Mesendoderm (in vitro differentiated cells): Measurements from ENCODE around the gene PDXDC1.

Source experiments
- DNase-seq: peaks from one replicate; pipeline ENCODE4 v3.0.0; 2013
- H2AK5ac ChIP-seq: 2 replicates; pipeline ENCODE4 v1.6.1; 2013; ENCODE audit warnings: low read length, inconsistent platforms
- H2BK120ac ChIP-seq: 2 replicates; pipeline ENCODE4 v1.6.1; 2013; ENCODE audit warnings: low read depth, mild to moderate bottlenecking, low read length, moderate library complexity, mixed read lengths
- H2BK15ac ChIP-seq: replicated peaks from 2 replicates; pipeline ENCODE4 v1.6.1; 2013; ENCODE audit warnings: low read depth, mild to moderate bottlenecking, moderate library complexity
- H2BK5ac ChIP-seq: 2 replicates; pipeline ENCODE4 v1.6.1; 2013; ENCODE audit warnings: low read length, inconsistent platforms
- H3K18ac ChIP-seq: 2 replicates; pipeline ENCODE4 v1.6.1; 2013; ENCODE audit warnings: mild to moderate bottlenecking, low read length, mixed read lengths
- H3K23ac ChIP-seq: one replicate; pipeline ENCODE4 v1.6.1; 2013; ENCODE audit warnings: low read length
- H3K27ac ChIP-seq: 2 replicates; pipeline ENCODE4 v1.5.1; 2013; ENCODE audit warnings: low read depth, mild to moderate bottlenecking, inconsistent platforms, low read length, moderate library complexity
- H3K27me3 ChIP-seq: 2 replicates; pipeline ENCODE4 v1.6.1; 2013; ENCODE audit warnings: low read length, control low read depth, mild to moderate bottlenecking, inconsistent platforms; ENCODE audit not compliant: insufficient read depth, poor library complexity
- H3K36me3 ChIP-seq: 2 replicates; pipeline ENCODE4 v1.6.1; 2013; ENCODE audit warnings: low read length, inconsistent platforms; ENCODE audit not compliant: control insufficient read depth, insufficient read depth
- H3K4ac ChIP-seq: one replicate; pipeline ENCODE4 v1.6.1; 2013; ENCODE audit warnings: low read depth, mild to moderate bottlenecking, low read length, moderate library complexity
- H3K4me1 ChIP-seq: 2 replicates; pipeline ENCODE4 v1.6.1; 2013; ENCODE audit warnings: low read depth, low read length, inconsistent platforms; ENCODE audit not compliant: control insufficient read depth
- H3K4me2 ChIP-seq: 2 replicates; pipeline ENCODE4 v1.6.1; 2013; ENCODE audit warnings: low read length
- H3K4me3 ChIP-seq: 2 replicates; pipeline ENCODE4 v1.5.1; 2013; ENCODE audit warnings: mild to moderate bottlenecking, low read length
- H3K56ac ChIP-seq: one replicate; pipeline ENCODE4 v1.6.1; 2013; ENCODE audit warnings: low read length
- H3K79me1 ChIP-seq: 2 replicates; pipeline ENCODE4 v1.6.1; 2013; ENCODE audit warnings: low read length, inconsistent platforms
- H3K79me2 ChIP-seq: 2 replicates; pipeline ENCODE4 v1.6.1; 2013; ENCODE audit warnings: mild to moderate bottlenecking, low read length; ENCODE audit not compliant: control insufficient read depth, insufficient read depth
- H3K9ac ChIP-seq: 2 replicates; pipeline ENCODE4 v1.6.1; 2013; ENCODE audit warnings: low read length, inconsistent platforms
- H4K5ac ChIP-seq: one replicate; pipeline ENCODE4 v1.6.1; 2013; ENCODE audit warnings: low read length
- H4K8ac ChIP-seq: one replicate; pipeline ENCODE4 v1.6.1; 2013; ENCODE audit warnings: low read depth, mild to moderate bottlenecking, control low read depth, low read length, moderate library complexity
- WGBS: extraction: QIAGEN DNeasy Blood & Tissue Kit; methylation state at CpG from one replicate; pipeline ENCODE4 v1.1.7; 2013; ENCODE audit warnings: low lambda C conversion rate, missing lambda C conversion rate; ENCODE audit not compliant: insufficient coverage; ENCODE audit errors: extremely low coverage; 5-methylcytosine and 5-hydroxymethylcytosine counted together

PDXDC1 gene

DNA sequence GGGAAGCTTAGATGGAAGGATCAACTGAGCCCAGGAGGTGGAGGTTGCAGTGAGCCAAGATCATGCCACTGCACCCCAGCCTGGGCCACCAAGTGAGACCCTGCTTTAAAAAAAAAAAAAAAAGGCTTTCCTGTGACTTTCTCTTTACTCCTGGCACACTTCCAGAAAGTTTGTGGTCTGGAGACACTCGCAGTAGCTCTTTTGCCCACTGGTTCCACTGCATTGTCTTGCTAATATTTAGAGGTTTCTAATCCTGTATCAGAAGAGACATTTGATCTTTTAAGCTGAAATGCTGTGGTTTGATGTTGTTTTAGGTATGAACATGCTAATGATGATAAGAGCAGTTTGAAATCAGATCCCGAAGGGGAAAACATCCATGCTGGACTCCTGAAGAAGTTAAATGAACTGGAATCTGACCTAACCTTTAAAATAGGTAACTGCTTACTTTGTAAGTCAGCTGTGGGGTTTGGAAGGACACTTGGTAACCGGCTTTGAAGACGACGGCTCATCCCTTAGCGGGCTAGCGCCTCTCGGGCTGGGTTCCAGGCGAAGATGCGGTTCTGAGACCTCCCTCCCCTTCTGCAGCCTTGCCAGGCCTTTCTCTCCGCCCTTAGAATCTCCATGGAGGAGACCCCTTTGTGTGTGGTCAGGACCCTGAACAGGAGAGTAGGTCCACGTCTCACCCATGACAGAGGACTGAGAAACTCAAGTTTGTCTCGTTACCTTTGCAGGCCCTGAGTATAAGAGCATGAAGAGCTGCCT lies 57.9 kb downstream of the PDXDC1 start:
- peaks cover 17% of the 10 kb centered on the region for H3K36me3 ChIP-seq

DNA sequence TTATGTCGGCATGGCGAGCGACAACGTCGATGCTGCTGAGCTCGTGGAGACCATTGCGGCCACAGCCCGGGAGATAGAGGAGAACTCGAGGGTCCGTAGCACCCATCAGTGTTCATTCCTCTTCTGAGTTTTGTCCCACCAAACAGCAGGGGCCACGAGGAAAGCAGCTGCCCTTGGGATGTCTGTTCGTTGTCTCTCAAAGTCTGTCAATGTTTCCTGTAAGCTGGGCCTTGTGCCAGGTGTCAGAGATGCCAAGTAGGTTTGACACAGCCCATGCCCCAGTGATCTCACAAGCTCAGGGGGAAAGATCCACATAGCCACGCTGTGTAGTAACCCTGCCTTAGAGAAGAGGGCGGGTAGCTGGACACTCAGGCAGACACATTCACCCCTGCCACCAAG lies 58.5 kb downstream of the PDXDC1 start:
- H2AK5ac ChIP-seq: no peak overlapping the region
- H4K5ac ChIP-seq: no peak overlapping the region
- no peaks in the 10 kb centered on the region for H3K79me1 ChIP-seq
- no peaks in the 10 kb centered on the region for H3K27me3 ChIP-seq
- DNase-seq: no peak
- H4K8ac ChIP-seq: no peak overlapping the region
- H3K27ac ChIP-seq: no peak overlapping the region
- H3K4me3 ChIP-seq: no peak overlapping the region
- H3K18ac ChIP-seq: no peak overlapping the region
- H3K56ac ChIP-seq: no peak overlapping the region
- H3K23ac ChIP-seq: no peak overlapping the region
- H3K4ac ChIP-seq: no peak overlapping the region
- H3K79me2 ChIP-seq: no peaks in the 10 kb centered on the region
- H3K4me2 ChIP-seq: no peak overlapping the region
- H3K9ac ChIP-seq: no peak overlapping the region
- no peaks in the 10 kb centered on the region for H3K4me1 ChIP-seq
- H2BK5ac ChIP-seq: no peak overlapping the region
- H2BK15ac ChIP-seq: no peak overlapping the region
- H3K36me3 ChIP-seq: peaks cover 17% of the 10 kb centered on the region
- WGBS: no CpG with 5 or more reads among the region's 14 CpGs
- H2BK120ac ChIP-seq: no peak overlapping the region

More for the DNA sequence above, 57.9 kb downstream of the PDXDC1 start:
- Histone ChIP-seq H2BK5ac (no peak overlapping the region), H3K27me3 (no peaks in the 10 kb centered on the region), H3K79me2 (no peaks in the 10 kb centered on the region), H3K23ac (no peak overlapping the region), H3K18ac (no peak overlapping the region), H3K4me1 (no peaks in the 10 kb centered on the region), H3K4me3 (no peak overlapping the region), H3K9ac (no peak overlapping the region), H2BK15ac (no peak overlapping the region), H3K79me1 (no peaks in the 10 kb centered on the region), H4K8ac (no peak overlapping the region), H3K4ac (no peak overlapping the region), H2AK5ac (no peak overlapping the region), H4K5ac (no peak overlapping the region), H3K56ac (no peak overlapping the region), H3K27ac (no peak overlapping the region), H3K4me2 (no peak overlapping the region), H2BK120ac (no peak overlapping the region)
- DNase-seq: no peak
- WGBS: no CpG with 5 or more reads among the region's 13 CpGs

DNA sequence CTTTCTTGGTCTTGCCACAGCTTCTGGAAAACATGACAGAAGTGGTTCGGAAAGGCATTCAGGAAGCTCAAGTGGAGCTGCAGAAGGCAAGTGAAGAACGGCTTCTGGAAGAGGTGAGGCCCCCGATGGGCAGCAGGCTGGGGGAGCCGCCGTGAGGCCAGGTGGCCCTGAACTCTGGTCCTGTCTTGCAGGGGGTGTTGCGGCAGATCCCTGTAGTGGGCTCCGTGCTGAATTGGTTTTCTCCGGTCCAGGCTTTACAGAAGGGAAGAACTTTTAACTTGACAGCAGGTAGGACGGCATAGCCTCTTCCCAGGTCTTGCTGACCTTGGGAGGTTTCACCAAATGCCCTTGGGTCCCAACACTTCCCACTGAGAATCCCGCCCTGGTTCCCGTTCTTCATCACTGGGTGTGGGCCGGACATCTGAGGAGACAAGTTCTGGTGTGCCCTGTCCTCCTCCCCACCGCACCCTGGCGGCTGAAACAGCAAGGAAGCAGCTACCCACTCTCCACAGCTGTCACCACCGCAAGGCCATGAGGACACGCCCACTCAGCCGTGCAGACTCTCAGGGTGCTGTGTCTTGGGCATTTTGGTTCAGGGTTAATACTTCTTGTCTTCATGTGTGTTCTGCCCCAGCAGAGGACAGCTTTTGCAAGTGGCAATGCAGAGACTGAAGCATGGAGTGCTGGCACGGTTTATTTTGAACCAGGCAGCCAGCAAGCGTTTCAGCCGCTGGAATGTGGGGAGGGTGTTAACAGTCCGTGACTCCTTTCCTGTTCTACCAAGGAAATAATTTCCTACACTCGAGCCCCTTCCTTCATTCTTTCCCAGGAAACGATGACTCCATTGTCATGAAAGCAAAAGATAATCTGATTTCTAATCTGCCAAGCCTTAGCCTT lies 59.7 kb downstream of the PDXDC1 start:
- Histone ChIP-seq H3K9ac (no peak overlapping the region), H3K23ac (no peak overlapping the region), H2BK15ac (no peak overlapping the region), H4K5ac (no peak overlapping the region), H3K56ac (no peak overlapping the region), H3K79me2 (no peaks in the 10 kb centered on the region), H2AK5ac (no peak overlapping the region), H3K27ac (no peak overlapping the region), H2BK5ac (no peak overlapping the region), H3K36me3 (peaks cover 21% of the 10 kb centered on the region), H3K4me2 (no peak overlapping the region), H3K4me3 (no peak overlapping the region), H3K4me1 (no peaks in the 10 kb centered on the region), H4K8ac (no peak overlapping the region), H2BK120ac (no peak overlapping the region), H3K4ac (no peak overlapping the region), H3K27me3 (no peaks in the 10 kb centered on the region), H3K18ac (no peak overlapping the region), H3K79me1 (no peaks in the 10 kb centered on the region)
- no CpG with 5 or more reads among the region's 23 CpGs for WGBS
- DNase-seq: no peak

DNA sequence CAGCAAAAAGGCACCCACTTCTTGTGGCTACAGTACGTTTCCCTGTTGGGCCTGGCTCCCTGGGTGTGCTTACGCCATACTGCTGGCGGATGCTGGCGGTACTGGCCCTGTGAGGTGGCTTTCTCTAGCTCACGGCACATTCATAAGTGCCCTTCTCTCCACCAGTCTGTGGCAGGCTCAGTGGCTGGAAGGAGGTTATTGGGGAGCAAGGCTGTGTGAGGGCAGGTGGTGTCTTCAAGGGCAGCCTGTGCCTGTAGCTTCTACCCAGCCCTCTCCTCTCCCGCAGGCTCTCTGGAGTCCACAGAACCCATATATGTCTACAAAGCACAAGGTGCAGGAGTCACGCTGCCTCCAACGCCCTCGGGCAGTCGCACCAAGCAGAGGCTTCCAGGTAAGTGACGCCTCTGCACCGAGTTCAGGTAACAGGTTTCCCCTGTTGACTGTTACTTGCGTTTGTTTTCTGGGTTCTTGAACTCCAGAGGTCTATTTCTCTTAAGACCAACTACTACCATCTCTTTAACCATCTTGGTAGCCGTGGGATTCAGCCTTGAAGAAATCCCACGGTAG lies 60.4 kb downstream of the PDXDC1 start:
- H2AK5ac ChIP-seq: no peak overlapping the region
- H3K27ac ChIP-seq: no peak overlapping the region
- H3K36me3 ChIP-seq: peaks cover 22% of the 10 kb centered on the region
- H3K4me2 ChIP-seq: no peak overlapping the region
- no peak overlapping the region for H4K8ac ChIP-seq
- no peak overlapping the region for H2BK120ac ChIP-seq
- no CpG with 5 or more reads among the region's 15 CpGs for WGBS
- H3K9ac ChIP-seq: no peak overlapping the region
- no peak overlapping the region for H3K18ac ChIP-seq
- H3K27me3 ChIP-seq: no peaks in the 10 kb centered on the region
- H3K56ac ChIP-seq: no peak overlapping the region
- H3K4me1 ChIP-seq: no peaks in the 10 kb centered on the region
- H3K23ac ChIP-seq: no peak overlapping the region
- no peaks in the 10 kb centered on the region for H3K79me2 ChIP-seq
- no peak for DNase-seq
- no peak overlapping the region for H3K4me3 ChIP-seq
- no peak overlapping the region for H4K5ac ChIP-seq
- H3K79me1 ChIP-seq: no peaks in the 10 kb centered on the region
- no peak overlapping the region for H2BK15ac ChIP-seq
- H3K4ac ChIP-seq: no peak overlapping the region
- H2BK5ac ChIP-seq: no peak overlapping the region

DNA sequence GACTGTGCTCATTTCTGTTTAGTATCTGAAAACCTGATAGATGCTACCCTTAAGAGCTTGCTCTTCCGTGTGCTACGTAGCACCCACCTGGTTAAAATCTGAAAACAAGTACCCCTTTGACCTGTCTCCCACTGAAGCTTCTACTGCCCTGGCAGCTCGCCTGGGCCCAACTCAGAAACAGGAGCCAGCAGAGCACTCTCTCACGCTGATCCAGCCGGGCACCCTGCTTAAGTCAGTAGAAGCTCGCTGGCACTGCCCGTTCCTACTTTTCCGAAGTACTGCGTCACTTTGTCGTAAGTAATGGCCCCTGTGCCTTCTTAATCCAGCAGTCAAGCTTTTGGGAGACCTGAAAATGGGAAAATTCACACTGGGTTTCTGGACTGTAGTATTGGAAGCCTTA lies 62.2 kb downstream of the PDXDC1 start:
- Histone ChIP-seq H2BK5ac (no peak overlapping the region), H2BK120ac (no peak overlapping the region), H3K36me3 (peaks cover 18% of the 10 kb centered on the region), H2AK5ac (no peak overlapping the region), H3K27me3 (no peaks in the 10 kb centered on the region), H3K27ac (no peak overlapping the region), H3K9ac (no peak overlapping the region), H4K5ac (no peak overlapping the region), H3K79me1 (no peaks in the 10 kb centered on the region), H3K4me3 (no peak overlapping the region), H3K79me2 (no peaks in the 10 kb centered on the region), H3K4me2 (no peak overlapping the region), H2BK15ac (no peak overlapping the region), H3K4me1 (no peaks in the 10 kb centered on the region), H3K4ac (no peak overlapping the region), H4K8ac (no peak overlapping the region), H3K18ac (no peak overlapping the region), H3K56ac (no peak overlapping the region), H3K23ac (no peak overlapping the region)
- DNase-seq: no peak
- WGBS: no CpG with 5 or more reads among the region's 10 CpGs
